ENCODE measurements around the gene ERN2.
"Not testable (repeated sequence)": the region's sequence is repeated elsewhere in the genome, so short reads cannot be mapped to it uniquely, and the experiment has no call there.

ERN2 gene

GRCh38 chr16:23712976-23713375 lies at the start of gene ERN2:
Gene ERN2, minus strand, starts transcription at chr16:23713222. Its CDS starts 35 bp downstream, at chr16:23713187.
- DNase-seq, result no peak

- DNase-seq, result no peak
These were observed 45.1 kb upstream of the ERN2 start for GRCh38 chr16:23757937-23758619.

- DNase-seq, result no peak
These were observed 44.1 kb upstream of the ERN2 start for GRCh38 chr16:23757116-23757515.

GRCh38 chr16:23755484-23755809 lies 42.4 kb upstream of the ERN2 start:
- no peak for DNase-seq

- DNase-seq, result no peak
These were observed 41.8 kb upstream of the ERN2 start, which contains the start of gene CHP2 for GRCh38 chr16:23754594-23755483. Gene CHP2, plus strand, starts transcription at chr16:23755026. Its CDS starts 24 bp downstream, at chr16:23755050.

GRCh38 chr16:23753908-23754593 lies 41.0 kb upstream of the ERN2 start:
- no peak for DNase-seq

- not testable (repeated sequence) for DNase-seq
These were observed 38.0 kb upstream of the ERN2 start for GRCh38 chr16:23751053-23751452.

- no peak for DNase-seq
These were observed 35.6 kb upstream of the ERN2 start for GRCh38 chr16:23748630-23749029.

- no peak for DNase-seq
These were observed 32.2 kb upstream of the ERN2 start for GRCh38 chr16:23745263-23745662.

GRCh38 chr16:23742766-23743165 lies 29.7 kb upstream of the ERN2 start:
- DNase-seq, result no peak

GRCh38 chr16:23741675-23742303 lies 28.8 kb upstream of the ERN2 start:
- no peak for DNase-seq

- DNase-seq, result no peak
These were observed 26.5 kb upstream of the ERN2 start for GRCh38 chr16:23739516-23739915.

GRCh38 chr16:23737423-23738028 lies 24.5 kb upstream of the ERN2 start:
- DNase-seq, result not testable (repeated sequence)

GRCh38 chr16:23734176-23734893 lies 21.3 kb upstream of the ERN2 start:
- no peak for DNase-seq

GRCh38 chr16:23729503-23730424 lies 16.7 kb upstream of the ERN2 start:
- peak; percentile 26 for DNase-seq

- DNase-seq, result no peak
These were observed 15.1 kb upstream of the ERN2 start for GRCh38 chr16:23728112-23728477.

GRCh38 chr16:23726710-23727109 lies 13.7 kb upstream of the ERN2 start:
- no peak for DNase-seq

- no peak for DNase-seq
These were observed 11.7 kb upstream of the ERN2 start for GRCh38 chr16:23724785-23725131.

GRCh38 chr16:23724096-23724784 lies 11.2 kb upstream of the ERN2 start:
- no peak for DNase-seq

- DNase-seq, result not testable (repeated sequence)
These were observed 9.7 kb upstream of the ERN2 start for GRCh38 chr16:23722613-23723240.
